Uterus (tissue), 4 donors: ENCODE data around the gene FASTKD3. TPM values are rescaled to one million over a fixed set of nuclear protein-coding genes. Genes with fewer than 3 reads are reported as not detected.

ENCODE experiments used
- DNase-seq, 2 donors: peaks; one replicate each; pipeline ENCODE4 v3.0.0-alpha.2; 2019 to 2020
- H3K27ac ChIP-seq, 2 donors: fragments of 200-600 bp; sonication (generic); 1 replicate in 1 of 2; 2 replicates in 1 of 2; pipeline ENCODE4 v1.5.1; 2016 to 2018
- H3K27me3 ChIP-seq, 2 donors: fragments of 200-600 bp; sonication (generic); one replicate each; pipeline ENCODE4 v1.5.1; 2018 to 2019; ENCODE audit warnings: control low read depth in 1 of 2
- H3K36me3 ChIP-seq, 2 donors: fragments of 200-600 bp; sonication (generic); one replicate each; pipeline ENCODE4 v1.5.1; 2019; ENCODE audit warnings: control low read depth in 1 of 2
- H3K4me1 ChIP-seq, 2 donors: fragments of 200-600 bp; sonication (generic); one replicate each; pipeline ENCODE4 v1.5.1; 2018 to 2019; ENCODE audit warnings: control low read depth in 1 of 2
- H3K4me3 ChIP-seq, 2 donors: fragments of 200-600 bp; sonication (generic); 1 replicate in 1 of 2; 2 replicates in 1 of 2; pipeline ENCODE4 v1.5.1; 2018 to 2019; ENCODE audit warnings: mild to moderate bottlenecking in 1 of 2
- H3K9me3 ChIP-seq, 2 donors: fragments of 200-600 bp; sonication (generic); one replicate each; pipeline ENCODE4 v1.5.1; 2019; ENCODE audit warnings: control low read depth in 1 of 2
- CTCF ChIP-seq, 4 experiments: fragments of 200-600 bp in 2 of 4; fragments of 450-650 bp in 2 of 4; sonication (generic) in 2 of 4; IDR thresholded peaks; one replicate each; pipeline ENCODE4 v1.5.1; 2016 to 2019; ENCODE audit warnings: antibody characterized with exemption in 4 of 4, mild to moderate bottlenecking in 2 of 4, moderate library complexity in 1 of 4
- POLR2A ChIP-seq, 2 donors: fragments of 450-650 bp; IDR thresholded peaks; one replicate each; pipeline ENCODE4 v1.6.1; 2016; ENCODE audit warnings: antibody characterized with exemption in 2 of 2, mild to moderate bottlenecking in 1 of 2, moderate library complexity in 1 of 2
- intact Hi-C: fragments of 100-400 bp; cut with DNase I; formaldehyde crosslinking; loops from one replicate; pipeline ENCODE4 v1.15.1; 2023; ENCODE audit warnings: low total_unique reads
- total RNA-seq, 4 donors: library from RNA; depleted of rRNA in 3 of 4; stranded (reverse); fragments of >200 nt in 3 of 4; gene quantifications; one replicate each; pipeline versions ENCODE4 v1.1.0 to v1.2.4, GENCODE V29; 2014 to 2023
- donor health status: DM: yes; HTN: yes; CAD: no.

The FASTKD3 gene
- total RNA-seq, 4 donors from 2014 or later = 3.3 to 20.2 (median 8.7) TPM

GRCh38 chr5:7852988-7853387 is 15.8 kb downstream of the FASTKD3 start:
- TF ChIP-seq POLR2A (IDR thresholded peaks at IDR 0.05) (no peak), CTCF (IDR thresholded peaks at IDR 0.05) (no peak)
- no peak overlapping the region for H3K27ac ChIP-seq
- H3K36me3 ChIP-seq = no peaks in the 10 kb centered on the region
- DNase-seq = no peak
- no peaks in the 10 kb centered on the region for H3K9me3 ChIP-seq
- H3K27me3 ChIP-seq = no peaks in the 10 kb centered on the region
- intact Hi-C loops = no loop called here
- H3K4me3 ChIP-seq = no peak overlapping the region
- peaks cover 0 to 7% of the 10 kb centered on the region in 2 donors for H3K4me1 ChIP-seq

- no peak for DNase-seq
- Histone ChIP-seq H3K4me3 (no peak overlapping the region), H3K27ac (peak overlapping the region; percentile 14 to 26), H3K27me3 (no peaks in the 10 kb centered on the region), H3K4me1 (peaks cover 0 to 7% of the 10 kb centered on the region in 2 donors), H3K9me3 (no peaks in the 10 kb centered on the region), H3K36me3 (no peaks in the 10 kb centered on the region)
- intact Hi-C loops = no loop called here
- TF ChIP-seq POLR2A (IDR thresholded peaks at IDR 0.05) (no peak), CTCF (IDR thresholded peaks at IDR 0.05) (no peak)
Measured at GRCh38 chr5:7852542-7852941, 16.3 kb downstream of the FASTKD3 start.

DNA sequence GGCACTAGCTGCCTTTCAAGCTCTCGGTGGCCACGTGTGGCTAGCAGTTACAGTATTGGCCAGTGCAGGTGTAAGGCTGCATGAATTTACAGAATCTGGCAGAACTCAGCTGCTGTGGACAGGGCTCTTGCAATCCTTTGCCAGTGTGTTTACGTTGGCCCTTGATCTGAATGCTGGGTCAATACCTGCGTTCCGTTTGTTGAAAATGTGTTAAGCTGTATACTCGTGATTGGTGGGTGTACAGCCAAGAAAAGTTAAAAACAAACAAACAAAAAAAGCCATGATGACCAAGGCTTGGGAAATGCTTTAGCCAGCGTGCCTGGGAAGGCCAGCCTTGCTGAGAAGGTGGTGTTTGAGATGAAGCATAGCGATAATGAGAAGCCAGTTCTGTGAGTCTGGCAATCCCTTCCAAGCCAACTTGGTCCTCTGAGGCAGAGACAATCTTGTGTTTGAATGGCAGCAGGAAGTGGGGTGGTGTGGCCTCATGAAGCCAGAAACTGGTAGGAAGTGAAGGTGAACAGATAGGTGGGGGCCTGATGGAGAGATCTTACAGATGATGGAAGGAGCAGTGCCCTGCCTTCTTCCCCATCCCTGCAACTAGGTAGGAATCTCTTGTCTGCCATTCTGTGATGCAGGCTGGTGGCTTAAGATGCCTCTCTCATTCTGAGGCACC is 17.1 kb downstream of the FASTKD3 start:
- no peak for DNase-seq
- Histone ChIP-seq H3K27ac (peak overlapping the region; percentile 14 to 26), H3K9me3 (no peaks in the 10 kb centered on the region), H3K27me3 (no peaks in the 10 kb centered on the region), H3K4me1 (peaks cover 0 to 7% of the 10 kb centered on the region in 2 donors), H3K36me3 (no peaks in the 10 kb centered on the region), H3K4me3 (no peak overlapping the region)
- TF ChIP-seq CTCF (IDR thresholded peaks at IDR 0.05) = no peak
- TF ChIP-seq POLR2A (IDR thresholded peaks at IDR 0.05) = no peak
- intact Hi-C loops = no loop called here

DNA sequence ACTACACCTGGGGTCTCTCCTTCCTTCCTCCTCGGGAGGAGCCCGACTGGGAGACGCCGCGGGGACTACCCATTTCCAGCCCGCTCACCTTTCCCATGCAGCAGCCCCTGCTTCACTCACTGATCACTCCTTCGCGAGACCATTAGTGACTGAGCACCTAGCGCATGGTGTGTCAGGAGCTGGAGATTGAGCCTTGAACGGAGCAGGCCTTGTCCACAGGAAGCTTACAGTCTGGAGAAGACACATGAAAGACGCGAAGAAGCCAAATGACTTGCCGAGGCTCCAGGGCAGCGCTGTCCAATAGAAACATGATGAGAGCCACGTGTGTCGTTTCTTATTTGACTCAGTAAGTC is 17.6 kb downstream of the FASTKD3 start:
- peak overlapping the region; percentile 36 to 56 for H3K4me3 ChIP-seq
- no peak for TF ChIP-seq POLR2A (IDR thresholded peaks at IDR 0.05)
- no peak for TF ChIP-seq CTCF (IDR thresholded peaks at IDR 0.05)
- H3K4me1 ChIP-seq = peaks cover 0 to 7% of the 10 kb centered on the region in 2 donors
- H3K27ac ChIP-seq = peak overlapping the region in 1 of 2 donors; percentile 30
- DNase-seq = no peak
- no peaks in the 10 kb centered on the region for H3K36me3 ChIP-seq
- intact Hi-C loops = no loop called here
- H3K9me3 ChIP-seq = no peaks in the 10 kb centered on the region
- no peaks in the 10 kb centered on the region for H3K27me3 ChIP-seq

DNA sequence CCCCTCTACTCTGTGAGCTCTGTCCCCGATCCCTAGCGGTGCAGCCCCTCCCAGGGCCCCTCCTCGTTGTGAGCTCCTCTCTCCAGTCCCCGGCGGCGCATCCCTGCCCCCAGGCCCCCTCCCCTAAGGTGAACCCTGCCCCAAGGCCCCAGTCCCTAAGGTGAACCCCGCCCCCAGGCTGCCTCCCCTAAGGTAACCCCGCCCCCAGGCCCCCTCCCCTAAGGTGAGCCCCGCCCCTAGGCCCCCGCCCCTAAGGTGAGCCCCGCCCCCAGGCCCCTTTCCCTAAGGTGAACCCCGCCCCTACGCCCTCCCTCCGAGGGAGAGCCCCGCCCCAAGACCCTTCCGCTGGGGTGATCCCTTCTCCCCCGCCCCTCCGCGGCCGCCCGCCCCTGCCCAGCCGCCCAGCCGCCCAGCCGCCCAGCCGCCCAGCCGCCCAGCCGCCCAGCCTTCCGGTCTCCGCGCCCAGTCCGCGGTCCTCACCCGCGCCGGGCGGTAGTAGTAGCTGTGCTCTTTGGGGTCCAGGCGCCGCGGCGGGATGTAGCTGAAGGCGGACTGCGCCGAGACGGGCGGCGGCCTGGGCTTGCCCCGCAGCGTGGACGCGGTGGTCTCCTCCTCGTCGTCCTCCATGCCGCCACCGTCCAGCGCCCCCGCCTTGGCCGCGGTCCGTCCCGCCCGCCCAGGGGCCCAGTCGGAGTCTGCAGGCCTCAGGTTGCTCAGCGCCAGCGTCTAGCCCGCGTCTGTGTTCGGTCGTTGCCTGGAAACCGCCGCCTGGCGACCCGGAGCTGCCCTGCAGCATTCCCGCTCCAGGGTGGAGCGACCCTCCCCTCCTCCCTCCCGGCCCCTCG is 18.2 kb downstream of the FASTKD3 start, which contains the start of gene CFAP90:
Gene CFAP90 (minus strand): TSS at position 739 of the 845 bp plus-strand sequence. CDS start 112 bp downstream, at position 627.
- peaks cover 0 to 7% of the 10 kb centered on the region in 2 donors for H3K4me1 ChIP-seq
- no peaks in the 10 kb centered on the region for H3K27me3 ChIP-seq
- intact Hi-C loops = no loop called here
- no peaks in the 10 kb centered on the region for H3K9me3 ChIP-seq
- no peaks in the 10 kb centered on the region for H3K36me3 ChIP-seq
- H3K4me3 ChIP-seq = peak within 1 kb of the TSS; percentile 36 to 56
- DNase-seq = peak; percentile 47 to 52
- TF ChIP-seq POLR2A (IDR thresholded peaks at IDR 0.05) (peak in 1 of 2 donors; percentile 23), CTCF (IDR thresholded peaks at IDR 0.05) (peak in 2 of 4 experiments; percentile 19 to 24)
- peak within 1 kb of the TSS; percentile 10 to 30 for H3K27ac ChIP-seq
